Stimulated activated CD8-positive, alpha-beta memory T cell treated with anti-CD3 and anti-CD28 coated beads, Interleukin-2, amount 100 ng/mL, for 48 hours (primary cell): Measurements from ENCODE around the gene LRIG2.
"Not testable (repeated sequence)": the region's sequence is repeated elsewhere in the genome, so short reads cannot be mapped to it uniquely, and the experiment has no call there.

Experiments
- DNase-seq, 2 donors: peaks; one replicate each; pipeline ENCODE4 v3.0.0-alpha.2; 2020; ENCODE audit warnings: low read depth in 2 of 2

LRIG2 gene

GRCh38 chr1:113129529-113130185 lies 56.7 kb downstream of the LRIG2 start:
- DNase-seq, result no peak

- DNase-seq, result no peak
Measured at GRCh38 chr1:113133038-113133437, 60.0 kb downstream of the LRIG2 start.

DNA sequence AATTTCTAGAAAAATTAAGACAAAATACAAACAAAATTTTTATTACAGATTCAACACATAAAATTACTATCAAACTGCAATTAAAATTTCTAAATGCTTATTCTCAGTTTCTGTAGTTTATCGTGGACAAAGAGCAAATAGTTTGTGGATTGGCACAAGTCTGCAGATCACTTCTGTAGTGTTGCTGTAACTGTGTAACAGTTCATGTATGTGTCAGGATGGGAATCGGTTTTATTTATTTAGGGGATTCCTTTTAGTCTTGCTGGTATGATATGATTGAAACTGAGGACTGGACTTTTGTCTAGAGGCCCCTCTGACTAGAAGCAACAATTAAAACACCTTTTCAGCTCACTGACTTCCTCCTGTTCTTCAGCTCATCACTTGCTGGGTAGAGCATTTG lies 60.8 kb downstream of the LRIG2 start:
- DNase-seq, result no peak

DNA sequence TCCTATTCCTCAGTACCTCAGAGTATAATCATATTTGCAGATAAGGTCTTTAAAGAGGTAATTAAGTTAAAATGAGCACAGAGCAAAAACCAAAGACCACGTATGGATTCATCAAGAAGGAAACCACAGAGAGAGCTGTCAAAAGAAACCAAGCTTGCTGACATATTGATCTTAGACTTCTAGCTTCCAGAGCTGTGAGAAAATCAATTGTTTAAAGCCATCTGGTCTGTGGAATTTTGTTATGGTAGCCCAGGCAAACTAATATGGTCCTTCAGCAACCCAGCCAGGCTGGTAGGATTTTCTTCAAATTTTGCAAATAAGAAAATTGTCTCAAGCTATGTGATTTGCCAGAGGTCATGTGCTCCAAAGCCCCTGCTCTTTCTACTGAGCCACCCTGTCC lies 62.5 kb downstream of the LRIG2 start:
- DNase-seq, result no peak

DNA sequence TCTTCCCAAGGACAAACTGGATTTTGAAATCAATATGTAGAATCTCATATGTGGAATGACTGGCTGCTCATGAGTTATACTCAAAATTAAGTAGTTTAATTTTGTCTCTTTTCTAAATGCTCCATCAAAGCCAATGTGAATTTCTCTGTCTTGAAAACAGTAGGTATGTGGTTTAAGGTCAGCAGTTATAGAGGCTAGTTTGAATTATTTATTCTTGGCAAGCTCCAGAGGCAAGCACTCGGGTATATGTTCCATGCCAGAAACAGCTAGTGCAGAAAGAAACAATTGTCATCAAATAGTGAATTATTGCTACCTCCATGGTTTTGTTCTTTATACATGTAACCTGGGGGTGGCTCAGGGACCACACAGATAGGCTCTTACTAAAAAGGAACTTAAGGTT lies 63.5 kb downstream of the LRIG2 start:
- DNase-seq, result no peak

DNA sequence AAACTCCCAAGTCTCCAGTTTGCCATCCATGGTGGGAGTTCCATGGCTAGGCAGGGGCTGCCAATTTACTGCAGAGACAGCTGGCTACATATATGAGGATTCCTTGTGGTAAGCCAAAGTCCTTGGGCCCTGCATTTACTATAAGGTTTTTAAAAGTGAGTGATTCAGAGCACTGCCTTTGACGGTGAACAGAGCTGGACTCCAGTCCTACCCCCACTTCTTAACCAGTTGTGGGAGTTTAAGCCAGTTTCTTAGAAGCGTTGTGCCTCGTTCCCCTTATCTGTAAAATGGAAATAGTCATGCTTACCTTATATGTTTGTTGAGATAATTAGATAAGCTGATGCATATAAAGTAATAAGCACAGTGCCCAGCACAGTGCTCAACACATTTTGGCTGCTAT lies 64.6 kb downstream of the LRIG2 start:
- no peak for DNase-seq

DNA sequence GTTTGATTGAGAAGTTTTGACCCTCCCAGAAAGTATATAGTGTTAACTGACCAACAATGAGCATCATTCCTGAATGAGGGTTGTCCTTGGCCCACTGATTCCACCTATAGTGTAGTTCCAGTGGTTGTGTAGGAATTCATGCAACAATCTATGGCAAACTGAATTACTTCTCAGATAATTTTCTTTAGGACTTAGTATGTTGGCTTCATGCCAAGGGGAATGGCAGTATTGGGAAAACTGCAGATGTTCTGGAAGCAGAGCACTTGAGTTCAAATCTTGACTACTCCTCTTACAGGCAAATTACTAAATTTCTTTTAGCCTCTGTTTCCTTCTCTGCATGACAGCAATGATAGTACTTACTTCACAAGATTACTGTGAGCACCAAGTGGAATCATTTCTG lies 65.8 kb downstream of the LRIG2 start:
- no peak for DNase-seq

DNA sequence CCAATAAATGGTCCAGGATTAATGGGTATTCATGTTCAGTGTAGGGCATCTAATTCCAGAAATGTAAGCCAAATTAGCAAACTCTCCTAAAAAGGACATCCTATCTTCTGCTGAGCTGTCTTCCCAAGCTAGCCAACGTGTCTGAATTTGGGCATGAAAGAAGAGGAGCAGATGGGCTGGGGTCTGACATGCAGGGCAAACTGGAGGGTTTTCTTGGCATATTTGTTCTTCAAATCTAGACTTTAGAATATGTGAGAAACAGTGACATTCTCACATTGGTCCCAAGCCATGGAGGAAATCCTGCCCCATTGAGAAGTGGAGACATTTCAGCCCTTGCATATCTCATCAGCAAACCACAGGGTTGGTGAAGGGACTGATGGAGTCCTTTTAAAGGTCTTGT lies 67.2 kb downstream of the LRIG2 start:
- no peak for DNase-seq

DNA sequence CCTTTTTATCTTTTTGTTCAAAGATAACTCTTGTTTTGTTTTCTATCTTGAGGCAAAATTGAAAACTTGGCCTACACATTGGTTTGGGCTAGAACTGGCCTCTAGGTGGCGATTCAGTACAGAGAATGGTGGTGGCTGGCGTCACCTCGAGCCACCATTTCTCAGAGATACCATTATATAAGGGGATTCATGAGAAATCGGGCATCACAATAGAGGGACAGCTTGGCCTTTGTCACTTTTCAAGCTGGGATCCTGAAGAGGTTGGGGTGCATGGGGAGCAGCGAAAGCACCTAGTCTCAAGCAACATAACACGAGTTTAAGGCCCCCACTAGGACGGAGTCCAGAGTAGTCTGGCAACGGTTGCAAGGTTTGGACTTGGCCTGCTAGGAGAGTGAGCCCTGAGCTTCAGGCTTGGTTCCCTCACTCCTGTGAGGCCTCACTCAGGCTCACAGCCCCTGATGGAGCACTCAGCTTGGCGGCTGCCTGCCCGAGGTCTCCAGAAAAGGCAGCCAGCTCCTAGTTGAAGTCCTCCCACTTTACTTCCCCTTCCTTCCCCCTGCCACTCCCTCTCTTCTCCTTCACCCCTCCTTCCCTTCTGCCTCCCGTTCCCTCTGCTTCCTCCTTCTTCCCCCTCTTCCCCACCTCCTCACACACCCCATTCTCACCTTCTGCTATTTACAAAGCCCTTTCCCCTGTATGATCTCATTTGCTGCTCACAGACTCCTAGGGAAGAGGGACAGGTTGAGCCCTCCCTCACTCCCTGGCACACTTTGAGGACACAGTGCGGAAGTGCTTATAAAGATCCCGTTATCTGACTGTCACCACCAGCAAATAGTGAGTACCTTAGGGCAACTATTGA lies 67.8 kb downstream of the LRIG2 start:
- peak; percentile 15 to 30 for DNase-seq

DNA sequence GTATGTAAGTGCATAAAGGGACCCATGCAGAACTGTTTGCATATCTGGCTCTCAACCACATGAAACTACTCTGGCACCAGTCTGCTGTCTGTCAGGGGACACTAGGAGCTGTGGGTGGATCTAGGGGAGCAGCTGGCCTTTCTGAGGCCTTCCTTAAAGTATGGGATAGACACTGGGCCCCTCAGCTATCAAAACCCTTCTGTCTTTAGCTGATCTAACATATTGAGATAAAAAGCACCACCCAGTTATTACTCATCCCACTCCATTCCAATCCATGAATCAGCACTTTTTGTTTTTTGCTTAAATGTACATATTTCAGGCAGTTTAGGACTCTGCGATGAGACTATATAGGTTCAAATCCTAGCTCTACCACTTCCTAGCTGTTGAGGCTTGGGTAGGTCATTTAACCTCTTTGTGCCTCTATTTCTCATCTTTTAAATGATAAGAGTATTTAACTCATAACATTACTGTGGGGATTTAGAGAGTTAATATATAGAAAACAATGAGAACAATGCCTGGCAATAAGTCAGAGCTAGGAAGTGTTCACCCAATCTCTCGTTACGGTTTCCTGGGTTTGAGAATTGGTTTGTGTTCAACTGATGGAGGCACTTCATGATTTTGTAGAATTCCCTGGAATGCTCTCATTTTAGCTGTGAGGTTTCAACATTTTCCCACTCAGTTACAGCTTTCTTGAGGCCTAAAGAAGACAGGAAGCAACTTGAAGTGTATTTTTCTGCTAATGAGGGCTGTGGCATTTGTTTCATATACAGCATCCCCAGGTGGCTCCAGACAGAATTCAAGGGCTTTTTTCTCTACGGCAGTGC lies 68.9 kb downstream of the LRIG2 start:
- no peak for DNase-seq

DNA sequence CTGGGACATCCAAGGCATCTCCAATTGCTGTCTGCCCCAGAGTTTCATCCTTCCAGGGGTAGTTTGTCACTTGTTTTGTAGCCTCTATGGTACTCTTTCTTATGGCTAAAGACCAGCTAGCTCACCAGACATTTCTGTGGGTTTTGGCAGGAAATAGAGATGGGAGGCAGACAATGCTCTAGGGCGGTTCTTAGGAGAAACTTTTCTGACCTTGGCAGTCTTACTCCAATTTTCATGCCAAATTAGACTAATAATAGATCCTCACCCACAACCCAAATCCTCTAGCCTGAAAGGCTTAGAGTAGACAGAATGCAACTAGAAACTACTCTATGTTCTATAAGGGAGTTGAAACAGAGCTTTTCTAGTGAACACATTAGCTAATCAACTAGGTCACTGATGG lies 69.8 kb downstream of the LRIG2 start:
- no peak for DNase-seq

- DNase-seq, result no peak
Measured at GRCh38 chr1:113146242-113147072, 73.5 kb downstream of the LRIG2 start.

DNA sequence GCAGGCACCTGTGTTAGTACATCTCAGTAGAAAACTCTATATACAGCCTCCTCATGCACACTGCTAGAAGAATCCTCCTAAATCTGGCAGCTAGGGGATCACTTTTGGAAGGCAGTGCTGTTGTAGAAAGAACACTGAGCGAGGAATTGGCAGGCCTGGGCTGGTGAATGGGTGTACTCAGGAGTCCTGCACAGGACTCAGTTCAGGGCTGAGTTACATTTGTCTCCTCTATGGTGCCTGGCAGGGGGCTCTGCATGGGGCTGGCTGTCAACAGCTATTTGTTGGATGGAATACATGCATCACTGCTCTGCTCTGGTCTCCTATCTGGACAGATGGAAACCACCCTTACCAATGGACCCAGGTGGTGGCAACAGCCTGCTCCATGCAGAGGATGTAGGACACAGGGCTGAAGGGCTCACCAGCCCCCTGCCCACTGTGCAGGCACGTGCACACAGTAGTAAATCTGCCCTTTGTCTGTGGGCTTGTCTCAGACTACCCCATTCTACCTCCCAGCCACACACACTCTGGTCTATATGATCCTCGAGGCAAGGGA lies 74.2 kb downstream of the LRIG2 start:
- no peak for DNase-seq

DNA sequence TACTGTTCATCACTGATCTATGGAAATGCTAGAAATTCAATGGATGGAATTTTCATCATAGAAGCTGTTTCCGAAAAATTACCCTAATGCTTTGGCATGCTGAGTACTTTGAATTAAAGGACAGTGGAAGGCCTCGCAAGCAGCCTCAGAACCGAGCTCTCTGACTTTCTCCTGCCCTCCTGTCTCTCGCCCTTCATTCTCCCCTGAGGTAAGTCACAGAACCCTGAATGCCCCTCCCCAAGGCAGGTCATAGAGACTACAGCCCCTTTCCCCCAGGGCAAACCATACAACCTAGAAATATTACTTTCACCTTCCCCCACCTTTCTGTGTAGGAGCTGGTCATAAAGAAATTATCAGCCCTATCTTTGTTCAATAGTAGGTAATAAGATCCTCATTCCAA lies 74.8 kb downstream of the LRIG2 start:
- DNase-seq, result no peak

- not testable (repeated sequence) for DNase-seq
Measured at GRCh38 chr1:113150494-113150893, 77.5 kb downstream of the LRIG2 start.

- no peak for DNase-seq
Measured at GRCh38 chr1:113153116-113153803, 80.3 kb downstream of the LRIG2 start.

DNA sequence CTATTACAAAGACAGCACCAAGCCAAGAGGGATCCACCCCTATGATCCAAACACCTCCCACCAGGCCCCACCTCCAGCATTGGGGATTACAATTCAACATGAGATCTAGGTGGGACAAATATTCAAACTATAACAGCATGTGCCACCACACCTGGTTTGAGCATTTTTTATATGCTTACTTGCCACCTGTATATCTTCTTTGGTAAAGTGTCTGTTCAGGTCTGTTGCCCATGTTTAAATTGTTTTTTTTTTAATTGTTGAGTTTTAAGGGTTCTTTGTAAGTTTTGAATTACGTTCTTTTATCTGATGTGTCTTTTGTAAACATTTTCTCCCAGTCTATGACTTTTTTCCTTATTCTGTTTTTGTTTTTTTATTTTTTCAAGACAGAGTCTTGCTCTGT lies 83.4 kb downstream of the LRIG2 start:
- no peak for DNase-seq

GRCh38 chr1:113158743-113159142 lies 85.7 kb downstream of the LRIG2 start:
- not testable (repeated sequence) for DNase-seq

- DNase-seq, result no peak
Measured at GRCh38 chr1:113166473-113166872, 93.5 kb downstream of the LRIG2 start.

GRCh38 chr1:113168946-113169345 lies 95.9 kb downstream of the LRIG2 start:
- DNase-seq, result no peak

DNA sequence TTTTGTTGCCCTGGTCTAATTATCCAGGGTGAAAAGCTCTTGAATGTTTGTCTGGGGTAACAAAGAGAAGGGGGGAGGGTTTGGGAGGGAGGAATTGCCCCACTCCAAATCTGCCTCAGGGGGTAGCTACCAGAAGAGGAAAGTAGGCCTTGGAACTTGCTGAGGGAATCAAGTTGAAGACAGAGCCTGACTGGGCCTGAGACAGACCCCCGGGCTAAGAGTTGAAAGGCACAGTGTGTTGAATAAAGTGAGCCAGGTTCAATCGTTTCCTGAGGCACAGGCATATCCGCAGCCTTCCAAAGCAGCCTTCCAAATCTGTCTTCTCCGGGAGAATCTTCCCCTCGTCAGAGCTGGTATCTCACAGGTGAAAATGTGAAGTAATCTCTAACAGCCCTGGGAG lies 96.6 kb downstream of the LRIG2 start:
- no peak for DNase-seq
